ENCODE results near the gene CEL.
"Not testable (repeated sequence)": the region's sequence is repeated elsewhere in the genome, so short reads cannot be mapped to it uniquely, and the experiment has no call there.

Gene CEL

GRCh38 chr9:133048595-133048994 is 13.2 kb upstream of the CEL start:
- DNase-seq: peak; percentile 33 to 60 (median 52)

- no peak for DNase-seq
Measured at GRCh38 chr9:133049043-133049442, 12.7 kb upstream of the CEL start.

GRCh38 chr9:133050142-133050541 is 11.6 kb upstream of the CEL start:
- no peak for DNase-seq

GRCh38 chr9:133050781-133051180 is 11.0 kb upstream of the CEL start:
- no peak for DNase-seq

- DNase-seq: no peak
Measured at GRCh38 chr9:133051281-133051900, 10.4 kb upstream of the CEL start.

GRCh38 chr9:133051966-133052539 is 9.7 kb upstream of the CEL start:
- no peak for DNase-seq

GRCh38 chr9:133054194-133054890 is 7.4 kb upstream of the CEL start:
- no peak for DNase-seq

- no peak for DNase-seq
Measured at GRCh38 chr9:133054966-133055365, 6.8 kb upstream of the CEL start.

- no peak for DNase-seq
Measured at GRCh38 chr9:133055788-133056420, 5.9 kb upstream of the CEL start.

- no peak for DNase-seq
Measured at GRCh38 chr9:133056533-133056932, 5.2 kb upstream of the CEL start.

- DNase-seq: no peak
Measured at GRCh38 chr9:133057006-133057405, 4.8 kb upstream of the CEL start.

GRCh38 chr9:133057553-133057952 is 4.2 kb upstream of the CEL start:
- no peak for DNase-seq

GRCh38 chr9:133058071-133058470 is 3.7 kb upstream of the CEL start:
- no peak for DNase-seq

- no peak for DNase-seq
Measured at GRCh38 chr9:133058550-133059320, 3.0 kb upstream of the CEL start.

- no peak for DNase-seq
Measured at GRCh38 chr9:133059623-133060022, 2.2 kb upstream of the CEL start.

GRCh38 chr9:133060417-133060841 is 1.4 kb upstream of the CEL start:
- no peak for DNase-seq

GRCh38 chr9:133061019-133061763 is 590 bp upstream of the CEL start:
- not testable (repeated sequence) for DNase-seq

- not testable (repeated sequence) for DNase-seq
Measured at GRCh38 chr9:133062569-133062968, 788 bp downstream of the CEL start.

- DNase-seq: no peak
Measured at GRCh38 chr9:133063159-133063499, 1.3 kb downstream of the CEL start.

- no peak for DNase-seq
Measured at GRCh38 chr9:133063500-133064231, 1.9 kb downstream of the CEL start.

- DNase-seq: no peak
Measured at GRCh38 chr9:133064241-133065069, 2.7 kb downstream of the CEL start.

All from suppressor macrophage (primary cell).